A673 (cell line): ENCODE data around the gene CDYL. TPM values are rescaled to one million over a fixed set of nuclear protein-coding genes. Genes with fewer than 3 reads are reported as not detected.

Experiments used
- BruUV-seq: library from RNA; stranded (reverse); fragments of 400-500 nt; replicated peaks from 2 replicates; lab custom pipeline; 2021; lab: Mats Ljungman, UMichigan
- CTCF ChIA-PET: fragments of 300-600 bp; sonication (Branson Sonifier 250); formaldehyde crosslinking; loops from one replicate; lab custom pipeline; 2022; ENCODE audit warnings: antibody characterized with exemption; lab: Charles Lee
- POLR2A ChIA-PET: fragments of 300-600 bp; sonication (Branson Sonifier 250); formaldehyde crosslinking; loops from one replicate; lab custom pipeline; 2022; ENCODE audit warnings: antibody characterized with exemption; ENCODE audit not compliant: low non-redundant PET; lab: Charles Lee
- DNase-seq: peaks from one replicate; pipeline ENCODE4 v3.0.0-alpha.2; 2015; ENCODE audit warnings: low spot score
- H3K27ac ChIP-seq: fragments of 200-600 bp; sonication (generic); 2 replicates; pipeline ENCODE4 v1.5.1; 2016; ENCODE audit warnings: mixed run types, low read depth, mild to moderate bottlenecking, mixed read lengths, antibody characterized with exemption, low read length; ENCODE audit not compliant: poor library complexity, severe bottlenecking
- H3K27me3 ChIP-seq: fragments of 200-600 bp; sonication (generic); replicated peaks from 2 replicates; pipeline ENCODE4 v1.6.1; 2017; ENCODE audit warnings: mixed run types, low read depth, mild to moderate bottlenecking, mixed read lengths, antibody characterized with exemption, low read length; ENCODE audit not compliant: insufficient read depth, poor library complexity
- H3K36me3 ChIP-seq: fragments of 200-600 bp; sonication (generic); 2 replicates; pipeline ENCODE4 v1.6.1; 2016; ENCODE audit warnings: mixed run types, mild to moderate bottlenecking, mixed read lengths, antibody characterized with exemption, low read length; ENCODE audit not compliant: insufficient read depth, poor library complexity, severe bottlenecking
- H3K4me1 ChIP-seq: fragments of 200-600 bp; sonication (generic); 2 replicates; pipeline ENCODE4 v1.6.1; 2017; ENCODE audit warnings: mixed run types, mild to moderate bottlenecking, mixed read lengths, antibody characterized with exemption, low read length; ENCODE audit not compliant: insufficient read depth, poor library complexity, severe bottlenecking
- H3K4me3 ChIP-seq: fragments of 200-600 bp; sonication (generic); 2 replicates; pipeline ENCODE4 v1.5.1; 2016; ENCODE audit warnings: low read depth, mixed run types, mild to moderate bottlenecking, mixed read lengths, low read length; ENCODE audit not compliant: poor library complexity, severe bottlenecking
- H3K9me3 ChIP-seq: fragments of 200-600 bp; sonication (generic); 2 replicates; pipeline ENCODE4 v1.6.1; 2016; ENCODE audit warnings: mixed run types, low read depth, mild to moderate bottlenecking, mixed read lengths, antibody characterized with exemption, low read length; ENCODE audit not compliant: poor library complexity, severe bottlenecking
- CTCF ChIP-seq: fragments of 300-800, 200-600 bp; sonication (generic); conservative IDR thresholded peaks from 2 replicates; pipeline ENCODE4 v1.5.1; 2017; ENCODE audit warnings: low read depth, mild to moderate bottlenecking, antibody characterized with exemption, low read length, moderate library complexity, mixed read lengths
- EZH2 ChIP-seq: fragments of 200-600 bp; sonication (generic); IDR thresholded peaks from 2 replicates; pipeline ENCODE4 v1.6.1; 2017; ENCODE audit warnings: borderline replicate concordance, low read depth, mild to moderate bottlenecking, mixed read lengths, antibody characterized with exemption, low read length; ENCODE audit not compliant: poor library complexity, severe bottlenecking
- intact Hi-C: fragments of 100-400 bp; cut with micrococcal nuclease; formaldehyde crosslinking; loops from one replicate; pipeline ENCODE4 v1.10.0; 2022; ENCODE audit not compliant: unreplicated experiment
- total RNA-seq: library from RNA; stranded (reverse); gene quantifications from 2 replicates; pipeline ENCODE4 v1.2.3, GENCODE V29; 2021

The CDYL gene
- total RNA-seq, 1 experiment from 2014 or later, result 57.6 TPM

GRCh38 chr6:4743062-4743461 is 33.1 kb upstream of the CDYL start:
- Histone ChIP-seq H3K4me3 (no peak overlapping the region), H3K27ac (no peak overlapping the region), H3K9me3 (no peaks in the 10 kb centered on the region), H3K36me3 (no peaks in the 10 kb centered on the region), H3K27me3 (no peaks in the 10 kb centered on the region), H3K4me1 (no peaks in the 10 kb centered on the region)
- ChIA-PET CTCF (no interaction called here), POLR2A (no interaction called here)
- intact Hi-C loops, result no loop called here
- DNase-seq, result no peak
- no peak for TF ChIP-seq EZH2
- no peak for TF ChIP-seq CTCF
- BruUV-seq, result no TSS peak

- no peak overlapping the region for H3K27ac ChIP-seq
- TF ChIP-seq CTCF (no peak), EZH2 (no peak)
- ChIA-PET CTCF (no interaction called here), POLR2A (no interaction called here)
- BruUV-seq, result no TSS peak
- no peaks in the 10 kb centered on the region for H3K27me3 ChIP-seq
- DNase-seq, result no peak
- H3K4me3 ChIP-seq, result no peak overlapping the region
- H3K4me1 ChIP-seq, result no peaks in the 10 kb centered on the region
- no peaks in the 10 kb centered on the region for H3K9me3 ChIP-seq
- H3K36me3 ChIP-seq, result no peaks in the 10 kb centered on the region
- intact Hi-C loops, result no loop called here
Measured at GRCh38 chr6:4743926-4744325, 32.3 kb upstream of the CDYL start.

GRCh38 chr6:4747588-4747987 is 28.6 kb upstream of the CDYL start:
- no peak for TF ChIP-seq CTCF
- no peak for TF ChIP-seq EZH2
- Histone ChIP-seq H3K9me3 (no peaks in the 10 kb centered on the region), H3K27ac (no peak overlapping the region), H3K4me3 (no peak overlapping the region), H3K36me3 (no peaks in the 10 kb centered on the region), H3K4me1 (no peaks in the 10 kb centered on the region), H3K27me3 (no peaks in the 10 kb centered on the region)
- ChIA-PET POLR2A (no interaction called here), CTCF (interaction anchor here (0.6 kb wide), 1 partner anchor 260 kb away, joined by 3 read pairs; no protein-coding TSS in a partner anchor)
- intact Hi-C loops, result no loop called here
- no peak for DNase-seq
- no TSS peak for BruUV-seq
